ENCODE data around the gene ERP27.

The ERP27 gene

GRCh38 chr12:14938301-14938700 is at the start of gene ERP27:
Gene ERP27 (minus strand): TSS chr12:14938537. CDS start chr12:14938508, 29 bp downstream.
- no peak for DNase-seq (ENCODE audit: low read depth in 3 of 3, low spot score in 1 of 3)

DNA sequence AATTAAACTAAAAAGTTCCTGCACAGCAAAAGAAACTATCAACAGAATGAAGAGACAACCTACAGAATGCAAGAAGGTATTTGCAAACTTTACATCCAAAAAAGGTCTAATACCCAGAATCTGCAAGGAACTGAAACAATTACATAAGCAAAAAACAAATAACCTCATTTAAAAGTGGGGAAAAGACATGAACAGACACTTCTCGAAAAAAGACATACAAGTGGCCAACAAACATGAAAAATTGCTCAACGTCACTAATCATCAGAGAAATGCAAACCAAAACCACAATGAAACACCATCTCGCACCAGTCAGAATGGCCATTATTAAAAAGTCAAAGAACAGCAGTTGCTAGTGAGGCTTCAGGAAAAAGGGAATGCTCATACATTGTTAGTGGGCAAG is 49.7 kb upstream of the ERP27 start:
- no peak for DNase-seq (ENCODE audit: low read depth in 3 of 3, low spot score in 1 of 3)

- no peak for DNase-seq (ENCODE audit: low read depth in 3 of 3, low spot score in 1 of 3)
Observed at GRCh38 chr12:14986449-14986848, 48.1 kb upstream of the ERP27 start.

- no peak for DNase-seq (ENCODE audit: low read depth in 3 of 3, low spot score in 1 of 3)
Observed at GRCh38 chr12:14984766-14985285, 46.5 kb upstream of the ERP27 start.

DNA sequence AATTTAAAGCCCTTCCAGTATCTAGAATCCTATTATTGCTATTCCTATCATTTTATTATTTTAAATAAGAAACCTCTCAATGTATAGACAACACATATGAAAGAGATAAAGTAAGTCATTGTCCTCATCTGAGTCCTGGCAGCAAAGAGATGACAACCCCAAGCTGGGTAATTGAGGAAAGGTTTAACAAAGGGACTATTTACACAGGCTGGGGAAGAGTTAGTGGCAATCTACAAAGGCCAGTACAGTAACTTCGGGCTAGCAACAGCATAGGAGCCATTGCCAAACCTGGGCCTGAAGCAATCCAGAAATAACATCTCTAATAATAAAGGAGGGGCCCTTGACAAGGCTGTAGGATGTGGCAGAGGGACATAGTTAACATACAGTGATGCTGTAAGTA is 45.7 kb upstream of the ERP27 start:
- no peak for DNase-seq (ENCODE audit: low read depth in 3 of 3, low spot score in 1 of 3)

GRCh38 chr12:14982991-14983390 is 44.7 kb upstream of the ERP27 start:
- no peak for DNase-seq (ENCODE audit: low read depth in 3 of 3, low spot score in 1 of 3)

- DNase-seq (ENCODE audit: low read depth in 3 of 3, low spot score in 1 of 3): no peak
Observed at GRCh38 chr12:14982562-14982961, 44.2 kb upstream of the ERP27 start.

DNA sequence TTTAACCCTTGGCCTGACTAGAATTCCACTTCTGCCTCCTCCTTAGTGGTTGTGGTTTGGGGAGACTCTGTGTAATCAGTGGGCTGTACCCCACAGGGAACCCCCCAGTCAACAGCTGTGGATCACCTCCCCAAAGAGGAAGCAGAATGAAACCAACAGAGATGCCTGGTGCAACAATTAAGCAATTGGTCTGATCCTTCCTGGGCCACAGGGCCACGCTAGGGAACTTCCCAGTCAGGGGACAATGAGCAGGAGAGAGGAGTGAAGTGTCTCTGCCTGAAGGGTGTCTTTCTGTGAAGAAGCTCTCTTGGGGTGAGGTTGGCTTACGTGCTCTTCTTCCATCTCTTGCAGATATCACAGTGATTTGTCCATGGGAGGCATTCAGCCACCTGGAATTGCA is 42.7 kb upstream of the ERP27 start:
- DNase-seq (ENCODE audit: low read depth in 3 of 3, low spot score in 1 of 3): no peak

DNA sequence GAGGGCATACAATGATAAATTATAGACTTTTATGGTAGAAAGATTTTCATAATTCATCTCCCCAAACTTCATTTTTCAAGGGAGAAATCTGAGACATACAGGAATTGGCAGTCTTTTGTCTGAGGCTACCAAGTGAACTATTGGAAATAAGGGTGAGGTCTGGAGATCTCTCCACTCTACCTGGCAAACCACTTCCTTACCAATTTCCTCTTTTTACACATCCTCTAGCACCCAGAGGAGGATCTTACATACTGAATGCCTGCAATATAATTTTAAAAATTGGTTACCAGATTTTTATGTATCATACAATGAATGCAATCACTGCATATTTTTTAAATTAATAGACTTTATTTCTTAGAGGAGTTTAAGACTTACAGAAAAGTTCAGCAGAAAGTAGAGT is 41.1 kb upstream of the ERP27 start:
- DNase-seq (ENCODE audit: low read depth in 3 of 3, low spot score in 1 of 3): no peak

- no peak for DNase-seq (ENCODE audit: low read depth in 3 of 3, low spot score in 1 of 3)
Observed at GRCh38 chr12:14976658-14977057, 38.3 kb upstream of the ERP27 start.

GRCh38 chr12:14975457-14975856 is 37.1 kb upstream of the ERP27 start:
- no peak for DNase-seq (ENCODE audit: low read depth in 3 of 3, low spot score in 1 of 3)

DNA sequence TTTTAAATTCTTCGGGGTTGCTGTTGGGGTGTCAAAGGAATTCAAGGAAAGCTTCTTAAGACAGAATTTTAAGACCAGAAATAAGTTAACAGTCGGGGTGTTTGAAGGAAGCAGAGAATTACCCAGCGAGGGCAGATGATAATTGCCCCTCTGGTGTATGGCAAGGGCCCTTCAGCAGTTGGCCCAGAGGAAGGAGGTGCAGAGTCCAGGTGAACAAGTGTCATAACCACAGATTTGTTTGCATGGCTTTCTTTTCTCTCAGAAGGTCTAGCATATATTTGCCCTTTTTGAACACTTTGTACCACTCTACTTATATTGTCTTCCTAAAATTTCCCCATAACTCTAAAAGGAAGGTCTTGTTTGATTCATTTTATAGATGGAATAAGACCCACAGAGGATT is 36.3 kb upstream of the ERP27 start:
- DNase-seq (ENCODE audit: low read depth in 3 of 3, low spot score in 1 of 3): no peak

- DNase-seq (ENCODE audit: low read depth in 3 of 3, low spot score in 1 of 3): no peak
Observed at GRCh38 chr12:14972816-14973215, 34.5 kb upstream of the ERP27 start, which contains the start of gene PDE6H. Gene PDE6H (plus strand): TSS chr12:14973042. CDS start chr12:14978013, 4,971 bp downstream.

DNA sequence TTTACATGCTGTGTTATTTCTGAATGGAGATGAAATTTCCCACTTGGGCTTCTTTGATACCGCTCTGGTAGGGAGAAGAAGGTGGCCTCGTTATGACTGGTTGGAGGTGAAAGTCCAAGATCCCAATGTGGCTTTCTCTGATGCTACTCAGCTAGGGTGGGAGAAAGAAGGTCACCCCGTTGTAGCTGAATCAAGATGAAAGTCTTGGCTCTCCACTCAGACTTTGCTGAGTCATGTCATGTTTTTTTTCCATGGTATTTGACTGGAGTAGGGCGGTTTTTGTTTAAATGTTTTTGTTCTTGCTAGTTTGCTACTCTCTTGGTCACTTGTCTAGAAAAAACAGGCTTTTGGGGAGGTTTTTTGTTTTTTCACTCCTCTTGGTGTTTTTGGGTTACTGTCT is 32.1 kb upstream of the ERP27 start:
- no peak for DNase-seq (ENCODE audit: low read depth in 3 of 3, low spot score in 1 of 3)

GRCh38 chr12:14968478-14968877 is 30.1 kb upstream of the ERP27 start:
- DNase-seq (ENCODE audit: low read depth in 3 of 3, low spot score in 1 of 3): no peak

DNA sequence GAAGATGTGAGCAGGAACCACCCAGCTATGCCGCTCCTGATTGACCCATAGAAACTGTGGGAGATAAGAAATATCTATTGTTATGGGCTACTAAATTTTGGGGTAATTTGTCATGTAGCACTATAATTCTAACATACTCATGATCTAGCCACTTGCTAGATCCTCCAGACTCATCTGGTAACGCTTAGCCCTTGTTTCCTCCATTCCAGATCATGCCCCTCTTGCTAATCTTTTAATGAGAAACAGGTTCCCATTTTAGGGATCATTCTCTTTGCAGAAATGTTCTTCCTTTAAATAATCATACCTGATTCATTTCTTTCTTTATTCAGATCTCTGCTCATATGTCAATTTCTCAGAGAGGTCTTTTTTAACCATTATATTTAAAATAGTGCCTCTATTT is 26.9 kb upstream of the ERP27 start:
- no peak for DNase-seq (ENCODE audit: low read depth in 3 of 3, low spot score in 1 of 3)

- DNase-seq (ENCODE audit: low read depth in 3 of 3, low spot score in 1 of 3): no peak
Observed at GRCh38 chr12:14964406-14964805, 26.1 kb upstream of the ERP27 start.

DNA sequence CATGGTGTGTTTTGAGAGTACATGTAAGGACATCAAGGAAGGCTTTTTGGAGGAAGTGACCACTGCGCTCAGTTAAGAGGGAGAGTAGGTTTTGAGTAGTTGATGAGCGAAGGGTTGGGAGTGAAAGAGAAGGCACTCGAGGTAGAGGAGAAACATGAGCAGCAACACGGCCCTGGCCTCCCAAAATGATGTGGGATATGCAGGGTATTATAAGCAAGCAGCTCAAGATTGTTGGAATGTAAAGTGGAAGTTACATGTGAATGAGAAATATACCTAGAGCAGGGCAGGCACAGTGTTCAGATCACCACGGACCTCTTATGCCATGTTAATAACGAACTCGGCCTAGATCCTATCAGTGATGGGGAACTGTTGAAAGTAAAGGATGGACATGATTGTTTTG is 25.2 kb upstream of the ERP27 start:
- DNase-seq (ENCODE audit: low read depth in 3 of 3, low spot score in 1 of 3): no peak

GRCh38 chr12:14962797-14963196 is 24.5 kb upstream of the ERP27 start:
- DNase-seq (ENCODE audit: low read depth in 3 of 3, low spot score in 1 of 3): no peak

DNA sequence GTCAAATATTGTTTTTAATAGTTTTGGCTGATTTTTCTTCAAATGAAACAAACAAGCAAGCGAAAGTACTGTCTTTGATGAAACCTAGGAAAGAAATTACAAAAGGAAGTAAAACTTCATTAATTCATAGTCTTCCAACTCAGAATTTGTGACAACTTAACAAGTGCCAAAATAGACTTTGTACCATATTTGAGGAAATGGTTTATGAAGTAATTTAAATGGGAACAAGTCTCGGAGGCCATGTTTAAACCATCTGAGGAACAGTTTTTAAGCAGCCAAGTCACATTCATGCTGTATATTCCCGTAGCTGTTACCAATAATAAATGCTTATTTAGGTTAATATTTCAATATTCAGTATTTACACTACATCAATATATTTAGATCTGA is 23.8 kb upstream of the ERP27 start:
- DNase-seq (ENCODE audit: low read depth in 3 of 3, low spot score in 1 of 3): no peak

GRCh38 chr12:14961466-14962152 is 23.3 kb upstream of the ERP27 start, which contains the start of gene ARHGDIB:
Gene ARHGDIB (minus strand): TSS chr12:14961601. CDS start chr12:14950712, 10,889 bp downstream.
- DNase-seq (ENCODE audit: low read depth in 3 of 3, low spot score in 1 of 3): peak in 2 of 3 donors; percentile 49 to 56

- DNase-seq (ENCODE audit: low read depth in 3 of 3, low spot score in 1 of 3): no peak
Observed at GRCh38 chr12:14960548-14961465, 22.5 kb upstream of the ERP27 start.

Measured in stimulated activated CD4-positive, alpha-beta T cell treated with anti-CD3 and anti-CD28 coated beads, TNF-alpha, amount 100 ng/mL, for 1 hour (primary cell).